Lower lobe of right lung (tissue), 2 donors: ENCODE data around the gene R3HDM2. TPM values are rescaled to one million over a fixed set of nuclear protein-coding genes. Genes with fewer than 3 reads are reported as not detected.
"Not testable (repeated sequence)": the region's sequence is repeated elsewhere in the genome, so short reads cannot be mapped to it uniquely, and the experiment has no call there.

ENCODE experiments used
- ATAC-seq, 2 donors: fragments of 200-7000 bp; cut with Tn5 transposase; one replicate each; pipeline ENCODE4 v1.9.1; 2020 to 2022; ENCODE audit warnings: mild to moderate bottlenecking in 2 of 2, moderate library complexity in 2 of 2
- DNase-seq: peaks from one replicate; pipeline ENCODE4 v3.0.0-alpha.2; 2020
- H3K27ac ChIP-seq: fragments of 200-600 bp; one replicate; pipeline ENCODE4 v1.8.0; 2022
- H3K27me3 ChIP-seq: fragments of 200-600 bp; one replicate; pipeline ENCODE4 v1.8.0; 2022; ENCODE audit warnings: low read depth
- H3K36me3 ChIP-seq: fragments of 200-600 bp; one replicate; pipeline ENCODE4 v1.8.0; 2022; ENCODE audit warnings: mild to moderate bottlenecking
- H3K4me1 ChIP-seq: fragments of 200-600 bp; one replicate; pipeline ENCODE4 v1.8.0; 2022
- H3K4me3 ChIP-seq: fragments of 200-600 bp; one replicate; pipeline ENCODE4 v1.8.0; 2022; ENCODE audit warnings: mild to moderate bottlenecking
- H3K9me3 ChIP-seq: fragments of 200-600 bp; one replicate; pipeline ENCODE4 v1.8.0; 2022
- intact Hi-C: fragments of 100-400 bp; cut with DNase I; formaldehyde crosslinking; loops from one replicate; pipeline ENCODE4 v1.11.0; 2022
- total RNA-seq: library from RNA; stranded (reverse); fragmentation: NEBNext Ultra II Directional; extraction: Animal tissue kit (Norgen Biotek cat#: 25700); gene quantifications from one replicate; pipeline ENCODE4 v1.2.1, GENCODE V29; 2021
- TF ChIP-seq, protein P1 (sequence below): fragments of 200-600 bp; IDR thresholded peaks from one replicate; pipeline ENCODE4 v1.8.0; 2022; ENCODE audit warnings: antibody characterized with exemption, mild to moderate bottlenecking
- donor health status: DM: no; HTN: yes; CAD: no; lungs with severe emphysema.

The R3HDM2 gene
- total RNA-seq, 1 donor from 2014 or later: 79.3 TPM

DNA sequence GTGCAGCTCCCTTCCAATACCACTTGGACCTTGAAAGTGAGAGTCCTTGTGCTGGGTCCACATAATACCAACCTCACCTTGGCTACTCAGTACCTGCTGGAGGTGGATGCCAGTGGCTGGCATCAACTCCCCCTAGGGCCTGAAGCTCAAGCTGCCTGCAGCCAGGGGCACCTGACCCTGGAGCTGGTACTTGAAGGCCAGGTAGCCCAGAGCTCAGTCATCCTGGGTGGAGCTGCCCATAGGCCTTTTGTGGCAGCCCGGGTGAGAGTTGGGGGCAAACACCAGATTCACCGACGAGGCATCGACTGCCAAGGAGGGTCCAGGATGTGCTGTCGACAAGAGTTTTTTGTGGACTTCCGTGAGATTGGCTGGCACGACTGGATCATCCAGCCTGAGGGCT is 18.5 kb upstream of the R3HDM2 start:
- Histone ChIP-seq H3K4me1 (no peaks in the 10 kb centered on the region), H3K27ac (no peak overlapping the region), H3K4me3 (no peak overlapping the region), H3K9me3 (no peaks in the 10 kb centered on the region), H3K36me3 (no peaks in the 10 kb centered on the region), H3K27me3 (no peaks in the 10 kb centered on the region)
- DNase-seq (no peak), ATAC-seq (no peak)
- intact Hi-C loops: no loop called here
- TF ChIP-seq, protein P1, sequence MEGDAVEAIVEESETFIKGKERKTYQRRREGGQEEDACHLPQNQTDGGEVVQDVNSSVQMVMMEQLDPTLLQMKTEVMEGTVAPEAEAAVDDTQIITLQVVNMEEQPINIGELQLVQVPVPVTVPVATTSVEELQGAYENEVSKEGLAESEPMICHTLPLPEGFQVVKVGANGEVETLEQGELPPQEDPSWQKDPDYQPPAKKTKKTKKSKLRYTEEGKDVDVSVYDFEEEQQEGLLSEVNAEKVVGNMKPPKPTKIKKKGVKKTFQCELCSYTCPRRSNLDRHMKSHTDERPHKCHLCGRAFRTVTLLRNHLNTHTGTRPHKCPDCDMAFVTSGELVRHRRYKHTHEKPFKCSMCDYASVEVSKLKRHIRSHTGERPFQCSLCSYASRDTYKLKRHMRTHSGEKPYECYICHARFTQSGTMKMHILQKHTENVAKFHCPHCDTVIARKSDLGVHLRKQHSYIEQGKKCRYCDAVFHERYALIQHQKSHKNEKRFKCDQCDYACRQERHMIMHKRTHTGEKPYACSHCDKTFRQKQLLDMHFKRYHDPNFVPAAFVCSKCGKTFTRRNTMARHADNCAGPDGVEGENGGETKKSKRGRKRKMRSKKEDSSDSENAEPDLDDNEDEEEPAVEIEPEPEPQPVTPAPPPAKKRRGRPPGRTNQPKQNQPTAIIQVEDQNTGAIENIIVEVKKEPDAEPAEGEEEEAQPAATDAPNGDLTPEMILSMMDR: no peak

DNA sequence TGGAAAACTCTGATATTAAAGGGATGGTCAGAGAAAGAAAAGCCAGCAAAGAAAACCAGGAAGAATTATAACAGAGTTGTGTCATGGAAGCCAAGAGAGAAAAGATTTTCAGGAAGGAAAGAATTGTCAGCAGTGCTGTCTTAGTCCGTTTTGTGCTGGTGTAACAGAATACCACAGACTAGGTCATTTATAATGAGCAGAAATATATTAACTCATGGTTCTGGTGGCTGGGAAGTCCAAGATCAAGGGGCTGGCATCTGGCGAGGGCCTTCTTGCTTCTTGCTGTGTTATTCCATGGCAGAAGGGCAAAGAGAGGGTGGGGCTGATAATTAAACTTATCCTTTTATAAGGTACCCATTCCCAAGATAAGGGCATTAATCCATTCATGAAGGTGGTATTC is 17.8 kb upstream of the R3HDM2 start:
- TF ChIP-seq, protein P1: no peak
- H3K36me3 ChIP-seq: no peaks in the 10 kb centered on the region

DNA sequence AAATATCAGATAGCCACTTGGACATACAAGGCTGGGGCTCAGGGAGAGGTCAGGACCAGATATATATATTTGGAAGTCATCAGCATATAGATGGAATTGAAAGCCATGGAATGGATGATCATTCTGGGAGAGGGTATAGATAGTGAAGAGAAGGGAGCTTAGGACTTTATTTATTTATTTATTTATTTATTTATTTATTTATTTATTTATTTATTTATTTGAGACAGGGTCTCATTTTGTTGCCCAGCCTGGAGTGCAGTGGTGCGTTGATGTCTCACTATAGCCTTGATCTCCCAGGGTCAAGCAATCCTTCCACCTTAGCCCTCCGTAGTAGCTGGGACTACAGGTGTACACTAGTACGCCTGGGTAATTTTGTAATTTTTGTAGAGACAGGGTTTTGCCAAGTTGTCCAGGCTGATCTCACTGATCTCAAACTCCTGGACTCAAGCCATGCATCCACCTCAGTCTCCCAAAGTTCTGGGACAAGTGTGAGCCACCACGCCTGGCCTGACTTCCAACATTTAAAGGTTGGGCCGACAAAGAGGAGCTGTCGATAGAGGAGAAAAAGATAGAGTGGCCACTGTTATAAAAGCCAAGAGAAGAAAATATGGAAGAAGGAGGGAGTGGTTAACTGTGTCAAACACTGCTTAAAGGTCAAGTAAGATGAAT is 15.6 kb upstream of the R3HDM2 start:
- Histone ChIP-seq H3K27ac (no peak overlapping the region), H3K4me1 (no peaks in the 10 kb centered on the region), H3K27me3 (no peaks in the 10 kb centered on the region), H3K36me3 (no peaks in the 10 kb centered on the region), H3K9me3 (no peaks in the 10 kb centered on the region), H3K4me3 (no peak overlapping the region)
- no peak for ATAC-seq
- intact Hi-C loops: no loop called here
- TF ChIP-seq, protein P1: no peak
- DNase-seq: no peak

More for the DNA sequence above, 17.8 kb upstream of the R3HDM2 start:
- intact Hi-C loops: no loop called here
- H3K27me3 ChIP-seq: no peaks in the 10 kb centered on the region
- H3K4me3 ChIP-seq: no peak overlapping the region
- DNase-seq (no peak), ATAC-seq (no peak)
- no peaks in the 10 kb centered on the region for H3K4me1 ChIP-seq
- H3K27ac ChIP-seq: no peak overlapping the region
- H3K9me3 ChIP-seq: no peaks in the 10 kb centered on the region

DNA sequence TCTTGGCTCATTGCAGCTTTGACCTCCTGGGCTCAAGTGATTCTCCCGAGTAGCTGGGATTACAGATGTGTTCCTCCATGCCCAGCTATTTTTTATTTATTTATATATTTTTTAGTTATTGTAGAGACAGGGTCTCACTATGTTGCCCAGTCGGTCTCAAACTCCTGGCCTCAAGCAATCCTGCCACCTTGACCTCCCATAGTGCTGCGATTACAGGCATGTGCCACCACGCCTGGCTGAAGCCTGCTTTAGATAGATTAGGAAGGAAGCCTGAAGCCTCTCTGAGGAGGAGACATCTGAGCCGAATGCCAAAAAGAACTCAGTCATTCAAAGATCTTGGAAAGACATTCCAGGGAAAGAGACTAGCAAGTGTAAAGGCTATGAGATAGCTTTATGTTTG is 13.9 kb upstream of the R3HDM2 start:
- DNase-seq (no peak), ATAC-seq (no peak)
- no peak overlapping the region for H3K27ac ChIP-seq
- H3K4me1 ChIP-seq: no peaks in the 10 kb centered on the region
- H3K9me3 ChIP-seq: no peaks in the 10 kb centered on the region
- no peak overlapping the region for H3K4me3 ChIP-seq
- no peaks in the 10 kb centered on the region for H3K27me3 ChIP-seq
- no peaks in the 10 kb centered on the region for H3K36me3 ChIP-seq
- intact Hi-C loops: no loop called here
- TF ChIP-seq, protein P1: no peak

DNA sequence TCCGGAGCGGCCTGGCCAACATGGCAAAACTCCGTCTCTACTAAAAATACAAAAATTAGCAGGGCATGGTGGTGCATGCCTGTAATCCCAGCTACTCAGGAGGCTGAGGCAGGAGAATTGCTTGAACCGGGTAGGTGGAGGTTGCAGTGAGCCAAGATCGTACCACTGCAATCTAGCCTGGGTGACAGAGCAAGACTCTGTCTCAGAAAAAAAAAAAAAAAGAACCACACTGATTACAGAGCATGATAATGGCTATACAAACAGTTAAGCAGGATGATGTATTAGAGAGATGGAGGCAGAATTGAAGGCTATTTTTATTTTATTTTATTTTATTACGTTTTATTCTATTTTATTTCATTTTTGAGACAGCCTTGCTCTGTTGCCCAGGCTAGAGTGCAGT is 13.5 kb upstream of the R3HDM2 start:
- intact Hi-C loops, H3K27me3 ChIP-seq, ATAC-seq, H3K9me3 ChIP-seq, H3K4me3 ChIP-seq, H3K4me1 ChIP-seq, H3K27ac ChIP-seq, DNase-seq, H3K36me3 ChIP-seq: not testable (repeated sequence)

DNA sequence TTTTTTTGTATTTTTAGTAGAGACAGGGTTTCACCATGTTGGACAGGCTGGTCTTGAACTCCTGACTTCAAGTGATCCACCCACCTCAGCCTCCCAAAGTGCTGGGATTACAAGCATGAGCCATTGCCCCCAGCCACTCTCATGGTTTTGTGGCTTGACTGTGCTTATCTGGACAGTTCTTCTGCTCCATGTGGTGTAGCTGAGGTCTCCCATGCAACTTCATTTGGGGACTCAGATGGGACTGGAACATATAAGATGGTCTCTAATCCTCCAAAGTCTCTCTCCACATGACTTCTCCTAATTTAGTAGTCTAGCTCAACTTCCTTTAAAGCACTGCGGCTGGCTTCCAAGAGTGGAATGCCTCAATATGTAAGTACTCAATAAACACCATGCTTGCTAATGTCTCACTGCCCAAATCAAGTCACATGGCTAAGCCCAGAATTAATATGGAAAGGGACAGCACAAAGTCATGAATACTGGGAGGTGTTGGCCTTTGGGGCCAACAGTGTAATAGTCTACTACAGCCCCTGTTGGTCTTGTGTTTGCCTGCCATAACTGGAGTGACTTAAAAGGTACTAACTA is 11.1 kb upstream of the R3HDM2 start:
- intact Hi-C loops: no loop called here
- no peak for ATAC-seq
- TF ChIP-seq, protein P1: no peak
- no peak overlapping the region for H3K4me3 ChIP-seq
- H3K36me3 ChIP-seq: no peaks in the 10 kb centered on the region
- H3K9me3 ChIP-seq: no peaks in the 10 kb centered on the region
- H3K27ac ChIP-seq: no peak overlapping the region
- DNase-seq: no peak
- H3K4me1 ChIP-seq: no peaks in the 10 kb centered on the region
- H3K27me3 ChIP-seq: no peaks in the 10 kb centered on the region

DNA sequence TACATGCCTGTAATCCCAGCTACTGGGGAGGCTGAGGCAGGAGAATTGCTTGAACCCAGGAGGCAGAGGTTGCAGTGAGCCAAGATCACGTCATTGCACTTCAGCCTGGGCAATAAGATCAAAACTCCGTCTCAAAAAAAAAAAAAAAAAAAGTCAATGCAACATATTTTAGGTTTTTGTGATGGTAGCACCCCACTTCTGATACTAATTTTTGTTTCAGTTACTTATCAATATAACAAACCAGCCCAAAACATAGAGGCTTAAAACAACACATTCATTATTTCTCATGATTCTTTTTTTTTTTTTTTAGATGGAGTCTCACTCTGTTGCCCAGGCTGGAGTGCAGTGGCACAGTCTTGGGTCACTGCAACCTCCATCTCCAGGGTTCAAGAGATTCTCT is 10.6 kb upstream of the R3HDM2 start:
- H3K27me3 ChIP-seq, H3K4me1 ChIP-seq, H3K27ac ChIP-seq, intact Hi-C loops, H3K36me3 ChIP-seq, ATAC-seq, H3K4me3 ChIP-seq, H3K9me3 ChIP-seq, DNase-seq: not testable (repeated sequence)
